ENCODE data around the gene MAGEA3. TPM values are rescaled to one million over a fixed set of nuclear protein-coding genes. Genes with fewer than 3 reads are reported as not detected.
"Not testable (repeated sequence)": the region's sequence is repeated elsewhere in the genome, so short reads cannot be mapped to it uniquely, and the experiment has no call there.

The MAGEA3 gene, protein sequence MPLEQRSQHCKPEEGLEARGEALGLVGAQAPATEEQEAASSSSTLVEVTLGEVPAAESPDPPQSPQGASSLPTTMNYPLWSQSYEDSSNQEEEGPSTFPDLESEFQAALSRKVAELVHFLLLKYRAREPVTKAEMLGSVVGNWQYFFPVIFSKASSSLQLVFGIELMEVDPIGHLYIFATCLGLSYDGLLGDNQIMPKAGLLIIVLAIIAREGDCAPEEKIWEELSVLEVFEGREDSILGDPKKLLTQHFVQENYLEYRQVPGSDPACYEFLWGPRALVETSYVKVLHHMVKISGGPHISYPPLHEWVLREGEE
- 216 and 247 TPM in 2 replicates for total RNA-seq (2014; rRNA removed; shearing (Covaris generic))
- polyA plus RNA-seq (2015; cell fraction: cytosol; rRNA removed): 146 and 152 TPM in 2 replicates
- 117 and 120 TPM in 2 replicates for polyA plus RNA-seq (2015; cell fraction: nucleus; rRNA removed)

GRCh38 chrX:152697952-152698931 is at the start of gene MAGEA3:
TSS of gene MAGEA3 (plus strand) at chrX:152698794. CDS start at chrX:152700833, 2,039 bp downstream.
- DNase-seq (ENCODE audit: low read depth): not testable (repeated sequence)

DNA sequence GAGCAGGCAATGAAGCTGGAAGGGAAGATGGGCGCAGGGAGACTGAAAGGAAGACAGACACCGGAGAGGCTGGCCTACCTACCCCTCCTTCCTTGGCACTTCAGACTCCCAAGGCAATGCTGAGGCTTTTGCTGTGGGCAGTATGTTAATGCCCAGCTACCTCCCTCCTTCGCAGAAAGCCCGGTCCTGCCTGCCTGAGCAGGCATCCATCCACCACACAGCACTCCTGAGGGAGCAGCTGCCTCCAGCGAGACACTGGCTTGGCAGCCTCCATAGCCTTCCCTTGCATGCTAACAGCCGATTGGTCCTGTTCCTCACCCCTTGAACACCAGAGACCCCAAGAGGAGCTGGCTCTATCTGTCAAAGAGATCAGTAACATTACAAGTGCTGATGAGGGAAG is 46.5 kb upstream of the MAGEA3 start:
- no peak for DNase-seq (ENCODE audit: low read depth)

- no peak for DNase-seq (ENCODE audit: low read depth)
Observed at GRCh38 chrX:152652467-152652866, 46.1 kb upstream of the MAGEA3 start.

GRCh38 chrX:152656087-152656486 is 42.5 kb upstream of the MAGEA3 start:
- DNase-seq (ENCODE audit: low read depth): no peak

GRCh38 chrX:152656890-152657289 is 41.7 kb upstream of the MAGEA3 start:
- no peak for DNase-seq (ENCODE audit: low read depth)

GRCh38 chrX:152658302-152658701 is 40.3 kb upstream of the MAGEA3 start:
- DNase-seq (ENCODE audit: low read depth): no peak

- DNase-seq (ENCODE audit: low read depth): no peak
Observed at GRCh38 chrX:152663086-152663485, 35.5 kb upstream of the MAGEA3 start.

DNA sequence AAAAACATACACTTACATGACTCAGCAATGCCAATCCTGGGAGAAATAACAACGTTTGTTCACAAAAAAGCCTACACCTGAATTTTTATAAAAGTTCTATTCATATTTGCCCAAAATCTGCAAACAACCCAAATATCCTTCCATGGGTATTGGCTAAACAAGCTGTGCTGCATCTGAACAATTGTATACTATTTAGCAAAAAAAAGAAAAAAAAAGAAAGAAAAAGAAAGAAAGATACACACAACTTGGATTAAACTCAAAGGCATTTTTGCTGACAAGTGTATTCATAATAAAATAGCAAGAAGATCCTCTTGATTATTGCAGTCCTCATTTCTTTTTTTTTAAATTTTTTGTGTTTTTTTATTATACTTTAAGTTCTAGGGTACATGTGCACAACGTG is 24.5 kb upstream of the MAGEA3 start:
- DNase-seq (ENCODE audit: low read depth): no peak

DNA sequence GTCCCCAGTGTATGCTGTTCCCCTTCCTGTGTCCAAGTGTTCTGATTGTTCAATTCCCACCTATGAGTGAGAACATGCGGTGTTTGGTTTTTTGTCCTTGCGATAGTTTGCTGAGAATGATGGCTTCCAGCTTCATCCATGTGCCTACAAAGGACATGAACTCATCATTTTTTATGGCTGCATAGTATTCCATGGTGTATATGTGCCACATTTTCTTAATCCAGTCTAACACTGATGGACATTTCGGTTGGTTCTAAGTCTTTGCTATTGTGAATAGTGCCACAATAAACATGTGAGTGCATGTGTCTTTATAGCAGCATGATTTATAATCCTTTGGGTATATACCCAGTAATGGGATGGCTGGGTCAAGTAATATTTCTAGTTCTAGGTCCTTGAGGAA is 23.9 kb upstream of the MAGEA3 start:
- not testable (repeated sequence) for DNase-seq (ENCODE audit: low read depth)

DNA sequence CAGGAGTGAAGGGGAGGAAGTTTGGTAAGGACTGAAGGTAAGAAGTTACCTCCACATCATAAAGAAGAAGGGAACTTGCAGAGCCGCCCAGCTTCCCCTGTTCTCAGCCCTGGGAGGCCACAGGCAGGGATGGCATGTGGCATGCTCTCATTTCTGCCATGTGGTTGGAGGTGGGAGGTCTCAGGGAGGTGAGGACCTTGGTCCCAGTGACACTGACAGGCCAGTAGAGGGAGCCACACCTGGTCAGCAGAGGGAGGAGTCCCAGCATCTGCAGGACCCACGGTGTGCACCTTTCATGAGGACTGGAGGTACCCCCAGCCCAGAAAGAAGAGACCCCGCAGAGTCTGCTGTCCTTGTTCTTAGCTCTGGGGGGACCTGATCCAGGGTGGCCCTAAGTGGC is 17.6 kb upstream of the MAGEA3 start:
- DNase-seq (ENCODE audit: low read depth): not testable (repeated sequence)

DNA sequence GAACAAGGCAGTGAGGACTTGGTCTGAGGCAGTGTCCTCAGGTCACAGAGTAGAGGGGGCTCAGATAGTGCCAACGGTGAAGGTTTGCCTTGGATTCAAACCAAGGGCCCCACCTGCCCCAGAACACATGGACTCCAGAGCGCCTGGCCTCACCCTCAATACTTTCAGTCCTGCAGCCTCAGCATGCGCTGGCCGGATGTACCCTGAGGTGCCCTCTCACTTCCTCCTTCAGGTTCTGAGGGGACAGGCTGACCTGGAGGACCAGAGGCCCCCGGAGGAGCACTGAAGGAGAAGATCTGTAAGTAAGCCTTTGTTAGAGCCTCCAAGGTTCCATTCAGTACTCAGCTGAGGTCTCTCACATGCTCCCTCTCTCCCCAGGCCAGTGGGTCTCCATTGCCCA is 1.8 kb downstream of the MAGEA3 start:
- not testable (repeated sequence) for DNase-seq (ENCODE audit: low read depth)

DNA sequence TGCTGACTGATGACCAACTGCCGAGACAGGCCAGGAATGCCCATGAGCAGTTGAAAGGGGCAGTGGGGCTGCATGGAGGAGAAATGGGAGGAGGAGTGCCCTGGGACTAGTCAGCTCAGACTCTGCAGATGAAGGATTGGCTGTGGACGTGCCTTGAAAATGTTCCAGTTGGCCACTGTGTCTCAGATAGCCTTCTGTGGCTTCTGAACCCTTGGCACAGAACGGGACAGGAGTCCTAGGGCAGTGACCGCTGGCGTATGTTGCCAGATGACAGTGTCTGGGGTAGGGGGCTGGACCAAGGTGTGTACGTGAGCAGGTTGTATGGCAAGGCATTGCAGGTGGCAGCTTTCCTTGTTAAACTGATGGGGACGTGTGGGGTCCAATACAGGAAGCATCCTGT is 7.9 kb downstream of the MAGEA3 start:
- DNase-seq (ENCODE audit: low read depth): not testable (repeated sequence)

- not testable (repeated sequence) for DNase-seq (ENCODE audit: low read depth)
Observed at GRCh38 chrX:152709173-152709572, 10.6 kb downstream of the MAGEA3 start, which contains the start of gene CSAG2. TSS of gene CSAG2 (minus strand) at chrX:152709273. CDS start at chrX:152709112, 161 bp downstream.

DNA sequence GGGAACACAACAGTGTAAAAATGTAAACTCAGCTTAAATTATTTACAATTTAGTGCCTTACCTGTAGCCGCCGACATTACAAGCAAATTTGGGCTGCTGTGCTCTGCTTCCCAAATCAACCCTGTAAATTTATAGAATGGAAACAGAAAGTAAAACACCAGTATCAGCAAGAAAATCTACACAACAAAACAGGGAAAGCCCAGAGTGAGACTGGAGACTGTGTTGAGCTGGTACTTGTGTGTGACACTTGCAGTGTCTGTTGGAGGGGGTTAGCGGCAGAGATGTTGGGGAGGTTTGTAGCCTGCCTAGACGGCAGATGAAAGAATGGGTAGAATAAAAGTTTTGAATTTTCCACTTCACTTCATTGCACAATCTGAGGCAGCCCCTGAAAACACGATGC is 14.6 kb downstream of the MAGEA3 start:
- not testable (repeated sequence) for DNase-seq (ENCODE audit: low read depth)

DNA sequence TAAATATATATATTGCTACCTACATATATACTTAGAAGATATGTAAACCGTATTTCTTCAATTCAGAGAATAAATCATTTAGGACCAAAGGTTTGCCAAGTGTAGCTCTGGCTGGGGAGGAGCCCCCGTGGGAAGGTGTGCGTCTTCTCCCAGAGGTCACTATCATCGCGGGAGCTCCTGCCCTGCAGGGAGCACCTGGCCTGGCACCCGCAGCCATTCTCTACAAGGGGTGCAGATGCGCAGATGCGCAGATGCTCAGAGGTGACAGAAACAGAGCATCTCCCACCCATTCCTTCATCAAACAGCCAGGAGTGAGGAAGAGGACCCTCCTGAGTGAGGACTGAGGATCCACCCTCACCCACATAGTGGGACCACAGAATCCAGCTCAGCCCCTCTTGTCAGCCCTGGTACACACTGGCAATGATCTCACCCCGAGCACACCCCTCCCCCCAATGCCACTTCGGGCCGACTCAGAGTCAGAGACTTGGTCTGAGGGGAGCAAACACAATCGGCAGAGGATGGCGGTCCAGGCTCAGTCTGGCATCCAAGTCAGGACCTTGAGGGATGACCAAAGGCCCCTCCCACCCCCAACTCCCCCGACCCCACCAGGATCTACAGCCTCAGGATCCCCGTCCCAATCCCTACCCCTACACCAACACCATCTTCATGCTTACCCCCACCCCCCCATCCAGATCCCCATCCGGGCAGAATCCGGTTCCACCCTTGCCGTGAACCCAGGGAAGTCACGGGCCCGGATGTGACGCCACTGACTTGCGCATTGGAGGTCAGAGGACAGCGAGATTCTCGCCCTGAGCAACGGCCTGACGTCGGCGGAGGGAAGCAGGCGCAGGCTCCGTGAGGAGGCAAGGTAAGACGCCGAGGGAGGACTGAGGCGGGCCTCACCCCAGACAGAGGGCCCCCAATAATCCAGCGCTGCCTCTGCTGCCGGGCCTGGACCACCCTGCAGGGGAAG is 15.5 kb downstream of the MAGEA3 start, which contains the start of gene MAGEA2B:
Gene MAGEA2B, plus strand, starts transcription at position 814 of the 973 bp plus-strand sequence. CDS start 2,479 bp downstream, outside the sequence.
- DNase-seq (ENCODE audit: low read depth): not testable (repeated sequence)

- no peak for DNase-seq (ENCODE audit: low read depth)
Observed at GRCh38 chrX:152725409-152725808, 26.8 kb downstream of the MAGEA3 start.

DNA sequence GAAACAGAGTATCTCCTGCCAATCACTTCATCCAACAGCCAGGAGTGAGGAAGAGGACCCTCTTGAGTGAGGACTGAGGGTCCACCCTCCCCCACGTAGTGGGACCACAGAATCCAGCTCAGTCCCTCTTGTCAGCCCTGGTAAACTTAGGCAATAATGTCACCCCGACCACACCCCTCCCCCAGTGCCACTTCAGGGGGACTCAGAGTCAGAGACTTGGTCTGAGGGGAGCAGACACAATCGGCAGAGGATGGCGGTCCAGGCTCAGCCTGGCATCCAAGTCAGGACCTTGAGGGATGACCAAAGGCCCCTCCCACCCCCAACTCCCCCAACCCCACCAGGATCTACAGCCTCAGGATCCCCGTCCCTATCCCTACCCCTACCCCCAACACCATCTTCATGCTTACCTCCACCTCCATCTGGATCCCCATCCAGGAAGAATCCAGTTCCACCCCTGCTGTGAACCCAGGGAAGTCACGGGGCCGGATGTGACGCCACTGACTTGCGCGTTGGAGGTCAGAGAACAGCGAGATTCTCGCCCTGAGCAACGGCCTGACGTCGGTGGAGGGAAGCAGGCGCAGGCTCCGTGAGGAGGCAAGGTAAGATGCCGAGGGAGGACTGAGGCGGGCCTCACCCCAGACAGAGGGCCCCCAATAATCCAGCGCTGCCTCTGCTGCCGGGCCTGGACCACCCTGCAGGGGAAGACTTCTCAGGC is 34.8 kb downstream of the MAGEA3 start, which contains the start of the genes CSAG1 and MAGEA12:
Gene CSAG1, minus strand, starts transcription at position 461 of the 715 bp plus-strand sequence. CDS start 1,261 bp downstream, outside the sequence.
Gene MAGEA12, plus strand, starts transcription at position 497 of the 715 bp plus-strand sequence. CDS start 2,405 bp downstream, outside the sequence.
- DNase-seq (ENCODE audit: low read depth): peak; percentile 84

DNA sequence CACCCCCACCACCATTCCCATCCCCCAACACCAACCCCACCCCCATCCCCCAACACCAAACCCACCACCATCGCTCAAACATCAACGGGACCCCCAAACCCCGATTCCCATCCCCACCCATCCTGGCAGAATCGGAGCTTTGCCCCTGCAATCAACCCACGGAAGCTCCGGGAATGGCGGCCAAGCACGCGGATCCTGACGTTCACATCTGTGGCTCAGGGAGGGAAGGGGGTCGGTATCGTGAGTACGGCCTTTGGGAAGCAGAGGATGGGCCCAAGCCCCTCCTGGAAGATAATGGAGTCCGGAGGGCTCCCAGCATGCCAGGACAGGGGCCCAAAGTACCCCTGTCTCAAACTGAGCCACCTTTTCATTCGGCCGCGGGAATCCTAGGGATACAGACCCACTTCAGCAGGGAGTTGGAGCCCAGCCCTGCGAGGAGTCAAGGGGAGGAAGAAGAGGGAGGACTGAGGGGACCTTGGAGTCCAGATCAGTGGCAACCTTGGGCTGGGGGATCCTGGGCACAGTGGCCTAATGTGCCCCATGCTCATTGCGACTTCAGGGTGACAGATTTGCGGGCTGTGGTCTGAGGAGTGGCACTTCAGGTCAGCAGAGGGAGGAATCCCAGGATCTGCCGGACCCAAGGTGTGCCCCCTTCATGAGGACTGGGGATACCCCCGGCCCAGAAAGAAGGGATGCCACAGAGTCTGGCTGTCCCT is 35.7 kb downstream of the MAGEA3 start:
- DNase-seq (ENCODE audit: low read depth): not testable (repeated sequence)

DNA sequence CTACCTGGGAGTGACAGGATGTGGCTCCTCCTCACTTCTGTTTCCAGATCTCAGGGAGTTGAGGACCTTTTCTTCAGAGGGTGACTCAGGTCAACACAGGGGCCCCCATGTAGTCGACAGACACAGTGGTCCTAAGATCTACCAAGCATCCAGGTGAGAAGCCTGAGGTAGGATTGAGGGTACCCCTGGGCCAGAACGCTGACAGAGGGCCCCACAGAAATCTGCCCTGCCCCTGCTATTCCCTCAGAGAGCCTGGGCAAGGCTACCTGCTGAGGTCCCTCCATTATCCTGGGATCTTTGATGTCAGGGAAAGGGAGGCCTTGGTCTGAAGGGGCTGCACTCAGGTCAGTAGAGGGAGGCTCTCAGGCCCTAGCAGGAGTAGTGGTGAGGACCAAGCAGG is 36.5 kb downstream of the MAGEA3 start:
- DNase-seq (ENCODE audit: low read depth): no peak
